K562 (cell line): ENCODE data around the gene TNFSF18. TPM values are rescaled to one million over a fixed set of nuclear protein-coding genes. Genes with fewer than 3 reads are reported as not detected.

Source experiments
- ATAC-seq: fragments of 200-7000 bp; cut with Tn5 transposase; 3 replicates; pipeline ENCODE4 v1.9.1; 2020; ENCODE audit warnings: moderate library complexity
- BruUV-seq: library from RNA; stranded (reverse); fragments of 400-500 nt; replicated peaks from 2 replicates; lab custom pipeline; 2021; lab: Mats Ljungman, UMichigan
- CTCF ChIA-PET: fragments of 300-600 bp; formaldehyde crosslinking; extraction: SDS; loops from one replicate; lab custom pipeline; 2021; ENCODE audit warnings: low intra/inter-chr PET ratio; lab: Yijun Ruan, JAX
- POLR2A ChIA-PET: fragments of 300-600, 350-650 bp; sonication (Branson Sonifier 250); formaldehyde crosslinking; extraction: SDS; loops from one replicate; lab custom pipeline; 2021; ENCODE audit warnings: antibody characterized with exemption, inconsistent platforms; lab: Yijun Ruan, JAX
- DNase-seq, 4 experiments: peaks; one replicate each; pipeline versions ENCODE4 v3.0.0 to v3.0.0-alpha.2; 2011 to 2018; ENCODE audit warnings: low spot score in 3 of 4, mixed read lengths in 3 of 4; ENCODE audit errors: extremely low read depth in 1 of 4
- FAIRE-seq: peaks from 2 replicates; lab custom pipeline; 2011; peaks lifted over from hg19 to GRCh38; lab: Jason Lieb, UNC
- H2AFZ ChIP-seq: 2 replicates; pipeline ENCODE4 v1.6.0; 2011; ENCODE audit warnings: low read depth, low read length, control low read depth, inconsistent platforms
- H3K27ac ChIP-seq: fragments of 200-600 bp; 3 replicates; pipeline ENCODE4 v1.8.0; 2011; ENCODE audit warnings: low read depth, mild to moderate bottlenecking, control low read depth, inconsistent platforms, low read length, moderate library complexity, mixed read lengths; ENCODE audit errors: extremely low read depth
- H3K27me3 ChIP-seq, 2 experiments: fragments of 300-600 bp in 1 of 2; 2 replicates in 1 of 2; 3 replicates in 1 of 2; pipeline versions ENCODE4 v1.6.0 to v1.8.0; 2011; ENCODE audit warnings: inconsistent platforms in 2 of 2, low read length in 2 of 2, mild to moderate bottlenecking in 1 of 2, mixed read lengths in 1 of 2, moderate library complexity in 1 of 2; ENCODE audit not compliant: control insufficient read depth in 2 of 2, insufficient read depth in 2 of 2
- H3K36me3 ChIP-seq: fragments of 300-600 bp; 3 replicates; pipeline ENCODE4 v1.8.0; 2011; ENCODE audit warnings: mild to moderate bottlenecking, low read length, inconsistent platforms; ENCODE audit not compliant: control insufficient read depth, insufficient read depth
- H3K4me1 ChIP-seq, 2 experiments: fragments of 200-600 bp in 1 of 2; replicated peaks in 1 of 2; 2 replicates in 1 of 2; 3 replicates in 1 of 2; pipeline versions ENCODE4 v1.5.1 to v1.8.0; 2011; ENCODE audit warnings: inconsistent platforms in 2 of 2, low read length in 2 of 2, mild to moderate bottlenecking in 1 of 2, mixed read lengths in 1 of 2, moderate library complexity in 1 of 2; ENCODE audit not compliant: control insufficient read depth in 2 of 2, insufficient read depth in 2 of 2
- H3K4me2 ChIP-seq: 2 replicates; pipeline ENCODE4 v1.6.1; 2011; ENCODE audit warnings: low read length, control low read depth, inconsistent platforms, mixed read lengths; ENCODE audit not compliant: insufficient read depth
- H3K4me3 ChIP-seq: fragments of 200-600 bp; sonication (generic), shearing (Covaris generic); 2 replicates; pipeline ENCODE4 v1.5.1; 2016; ENCODE audit warnings: control low read depth, inconsistent platforms
- H3K79me2 ChIP-seq: fragments of 200-600 bp; 3 replicates; pipeline ENCODE4 v1.8.0; 2011; ENCODE audit warnings: low read length, inconsistent platforms; ENCODE audit not compliant: control insufficient read depth, insufficient read depth
- H3K9ac ChIP-seq, 2 experiments: 2 replicates each; pipeline versions ENCODE4 v1.6.0 to v1.6.1; 2011; ENCODE audit warnings: low read depth in 2 of 2, low read length in 2 of 2, control low read depth in 1 of 2, inconsistent platforms in 1 of 2, mild to moderate bottlenecking in 1 of 2, mixed read lengths in 1 of 2; ENCODE audit not compliant: insufficient read depth in 1 of 2
- H3K9me1 ChIP-seq: one replicate; pipeline ENCODE4 v1.6.0; 2011; ENCODE audit warnings: inconsistent platforms, mild to moderate bottlenecking, low read length, moderate library complexity; ENCODE audit not compliant: control insufficient read depth, insufficient read depth
- H3K9me3 ChIP-seq: replicated peaks from 2 replicates; pipeline ENCODE4 v1.5.1; 2011; ENCODE audit warnings: low read depth, low read length, inconsistent platforms; ENCODE audit not compliant: control insufficient read depth, insufficient read depth
- H4K20me1 ChIP-seq: replicated peaks from 2 replicates; pipeline ENCODE4 v1.6.1; 2011; ENCODE audit warnings: low read length, inconsistent platforms, mixed read lengths; ENCODE audit not compliant: control insufficient read depth, insufficient read depth
- BRD4 ChIP-seq: fragments of 200-600 bp; sonication (generic); IDR thresholded peaks from 2 replicates; pipeline ENCODE4 v1.6.1; 2017; ENCODE audit warnings: inconsistent platforms
- HDAC8 ChIP-seq: fragments of 450-650 bp; IDR thresholded peaks from 2 replicates; pipeline ENCODE4 v1.6.1; 2016; ENCODE audit warnings: mild to moderate bottlenecking, missing genetic modification characterization, moderate library complexity, missing compliant biosample characterization
- NEUROD1 ChIP-seq: fragments of 150-350 bp; IDR thresholded peaks from 2 replicates; pipeline ENCODE4 v1.6.1; 2014; ENCODE audit warnings: borderline replicate concordance, low read length, low read depth; ENCODE audit not compliant: partially characterized antibody
- WGBS: fragments of 100-300 bp; shearing (Covaris generic); methylation state at CpG from one replicate; pipeline ENCODE4 v1.1.6; 2016; ENCODE audit warnings: low coverage, mixed read lengths; ENCODE audit not compliant: insufficient coverage; ENCODE audit errors: missing lambda C conversion rate; 5-methylcytosine and 5-hydroxymethylcytosine counted together
- in situ Hi-C: fragments of 300-500 bp; cut with MboI; formaldehyde crosslinking; loops from 4 replicates; pipeline ENCODE4 v1.15.0; 2018; ENCODE audit warnings: inconsistent platforms, mixed read lengths
- intact Hi-C: fragments of 100-400 bp; cut with micrococcal nuclease; formaldehyde crosslinking; loops from 2 replicates; pipeline ENCODE4 v1.14.2; 2022
- polyA plus RNA-seq, 8 experiments: library from polyadenylated mRNA; depleted of rRNA in 4 of 8; stranded (reverse) in 5 of 8; unstranded in 3 of 8; fragments of >200 nt; fragmentation: Nextera tagmentation in 2 of 8; fragmentation: Illumina TruSeq in 1 of 8; extraction: Ambion mirVana in 2 of 8; extraction: Trizol in 1 of 8; gene quantifications; 2 replicates each; pipeline versions ENCODE4 v1.2.1 to v1.2.3, GENCODE V29; 2011 to 2014; ENCODE audit warnings: inconsistent platforms in 1 of 8, missing spikeins in 1 of 8
- total RNA-seq, 7 experiments: library from RNA; depleted of rRNA in 6 of 7; stranded (reverse); fragments of >200 nt in 6 of 7; fragmentation: Illumina TruSeq in 2 of 7; extraction: Trizol in 2 of 7; gene quantifications; 2 replicates each; pipeline versions ENCODE4 v1.2.1 to v1.2.3, GENCODE V29; 2011 to 2021; ENCODE audit warnings: low replicate concordance in 1 of 7
- TF ChIP-seq, protein P1 (sequence below): fragments of 200-600 bp; sonication (generic); IDR thresholded peaks from one replicate; pipeline ENCODE4 v1.6.1; 2012; ENCODE audit warnings: mild to moderate bottlenecking, low read depth, low read length, inconsistent platforms
- TF ChIP-seq, protein P2 (sequence below): IDR thresholded peaks from 2 replicates; pipeline ENCODE4 v1.6.1; 2011; ENCODE audit warnings: borderline replicate concordance, low read depth, mild to moderate bottlenecking, moderate library complexity, low read length; ENCODE audit not compliant: insufficient read depth, poor library complexity, severe bottlenecking

TNFSF18 gene
- total and polyA plus RNA-seq, 9 of the 15 experiments (the other 6 are each of a cell fraction or from before 2014, with no cell fraction given), result not detected

DNA sequence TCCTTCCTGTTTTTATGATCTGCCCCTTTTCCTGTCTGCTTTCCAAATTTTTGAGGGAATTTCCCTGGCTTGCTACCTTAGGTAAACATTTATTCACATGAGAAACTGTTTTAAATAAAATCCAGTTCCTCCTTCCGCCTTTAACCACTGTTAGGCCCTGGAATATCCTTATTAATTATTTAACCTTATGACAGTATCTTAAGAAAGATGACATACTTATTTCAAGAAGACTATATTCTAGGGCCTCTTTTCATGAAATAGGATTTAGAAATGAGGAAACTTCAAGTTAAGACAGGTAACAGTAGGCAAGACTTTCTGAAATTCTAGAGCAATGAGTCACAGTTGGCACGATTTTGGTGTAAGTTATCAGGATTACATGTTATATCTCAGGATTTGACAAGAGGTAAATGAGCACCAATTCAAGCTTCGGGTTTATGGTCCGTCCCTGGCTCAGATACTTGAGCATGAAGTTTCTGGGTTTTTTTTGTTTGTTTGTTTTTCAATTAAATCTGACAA is 2.0 kb upstream of the TNFSF18 start:
- intact Hi-C loops (no loop called here), in situ Hi-C loops (no loop called here)
- DNase-seq (no peak), FAIRE-seq (no peak), ATAC-seq (no peak)
- Histone ChIP-seq H3K36me3 (no peaks in the 10 kb centered on the region), H3K9me1 (no peaks in the 10 kb centered on the region), H2AFZ (no peak overlapping the region), H3K79me2 (no peaks in the 10 kb centered on the region), H3K9me3 (no peaks in the 10 kb centered on the region), H4K20me1 (no peaks in the 10 kb centered on the region), H3K4me1 (no peaks in the 10 kb centered on the region), H3K27me3 (no peaks in the 10 kb centered on the region), H3K27ac (no peak overlapping the region), H3K9ac (no peak overlapping the region), H3K4me2 (no peak overlapping the region), H3K4me3 (no peak overlapping the region)
- POLR2A ChIA-PET, result no interaction called here
- CTCF ChIA-PET, result no interaction called here
- 1% methylated on average over 4 of the region's 4 CpGs for WGBS
- BruUV-seq, result no TSS peak
- TF ChIP-seq, protein P1, sequence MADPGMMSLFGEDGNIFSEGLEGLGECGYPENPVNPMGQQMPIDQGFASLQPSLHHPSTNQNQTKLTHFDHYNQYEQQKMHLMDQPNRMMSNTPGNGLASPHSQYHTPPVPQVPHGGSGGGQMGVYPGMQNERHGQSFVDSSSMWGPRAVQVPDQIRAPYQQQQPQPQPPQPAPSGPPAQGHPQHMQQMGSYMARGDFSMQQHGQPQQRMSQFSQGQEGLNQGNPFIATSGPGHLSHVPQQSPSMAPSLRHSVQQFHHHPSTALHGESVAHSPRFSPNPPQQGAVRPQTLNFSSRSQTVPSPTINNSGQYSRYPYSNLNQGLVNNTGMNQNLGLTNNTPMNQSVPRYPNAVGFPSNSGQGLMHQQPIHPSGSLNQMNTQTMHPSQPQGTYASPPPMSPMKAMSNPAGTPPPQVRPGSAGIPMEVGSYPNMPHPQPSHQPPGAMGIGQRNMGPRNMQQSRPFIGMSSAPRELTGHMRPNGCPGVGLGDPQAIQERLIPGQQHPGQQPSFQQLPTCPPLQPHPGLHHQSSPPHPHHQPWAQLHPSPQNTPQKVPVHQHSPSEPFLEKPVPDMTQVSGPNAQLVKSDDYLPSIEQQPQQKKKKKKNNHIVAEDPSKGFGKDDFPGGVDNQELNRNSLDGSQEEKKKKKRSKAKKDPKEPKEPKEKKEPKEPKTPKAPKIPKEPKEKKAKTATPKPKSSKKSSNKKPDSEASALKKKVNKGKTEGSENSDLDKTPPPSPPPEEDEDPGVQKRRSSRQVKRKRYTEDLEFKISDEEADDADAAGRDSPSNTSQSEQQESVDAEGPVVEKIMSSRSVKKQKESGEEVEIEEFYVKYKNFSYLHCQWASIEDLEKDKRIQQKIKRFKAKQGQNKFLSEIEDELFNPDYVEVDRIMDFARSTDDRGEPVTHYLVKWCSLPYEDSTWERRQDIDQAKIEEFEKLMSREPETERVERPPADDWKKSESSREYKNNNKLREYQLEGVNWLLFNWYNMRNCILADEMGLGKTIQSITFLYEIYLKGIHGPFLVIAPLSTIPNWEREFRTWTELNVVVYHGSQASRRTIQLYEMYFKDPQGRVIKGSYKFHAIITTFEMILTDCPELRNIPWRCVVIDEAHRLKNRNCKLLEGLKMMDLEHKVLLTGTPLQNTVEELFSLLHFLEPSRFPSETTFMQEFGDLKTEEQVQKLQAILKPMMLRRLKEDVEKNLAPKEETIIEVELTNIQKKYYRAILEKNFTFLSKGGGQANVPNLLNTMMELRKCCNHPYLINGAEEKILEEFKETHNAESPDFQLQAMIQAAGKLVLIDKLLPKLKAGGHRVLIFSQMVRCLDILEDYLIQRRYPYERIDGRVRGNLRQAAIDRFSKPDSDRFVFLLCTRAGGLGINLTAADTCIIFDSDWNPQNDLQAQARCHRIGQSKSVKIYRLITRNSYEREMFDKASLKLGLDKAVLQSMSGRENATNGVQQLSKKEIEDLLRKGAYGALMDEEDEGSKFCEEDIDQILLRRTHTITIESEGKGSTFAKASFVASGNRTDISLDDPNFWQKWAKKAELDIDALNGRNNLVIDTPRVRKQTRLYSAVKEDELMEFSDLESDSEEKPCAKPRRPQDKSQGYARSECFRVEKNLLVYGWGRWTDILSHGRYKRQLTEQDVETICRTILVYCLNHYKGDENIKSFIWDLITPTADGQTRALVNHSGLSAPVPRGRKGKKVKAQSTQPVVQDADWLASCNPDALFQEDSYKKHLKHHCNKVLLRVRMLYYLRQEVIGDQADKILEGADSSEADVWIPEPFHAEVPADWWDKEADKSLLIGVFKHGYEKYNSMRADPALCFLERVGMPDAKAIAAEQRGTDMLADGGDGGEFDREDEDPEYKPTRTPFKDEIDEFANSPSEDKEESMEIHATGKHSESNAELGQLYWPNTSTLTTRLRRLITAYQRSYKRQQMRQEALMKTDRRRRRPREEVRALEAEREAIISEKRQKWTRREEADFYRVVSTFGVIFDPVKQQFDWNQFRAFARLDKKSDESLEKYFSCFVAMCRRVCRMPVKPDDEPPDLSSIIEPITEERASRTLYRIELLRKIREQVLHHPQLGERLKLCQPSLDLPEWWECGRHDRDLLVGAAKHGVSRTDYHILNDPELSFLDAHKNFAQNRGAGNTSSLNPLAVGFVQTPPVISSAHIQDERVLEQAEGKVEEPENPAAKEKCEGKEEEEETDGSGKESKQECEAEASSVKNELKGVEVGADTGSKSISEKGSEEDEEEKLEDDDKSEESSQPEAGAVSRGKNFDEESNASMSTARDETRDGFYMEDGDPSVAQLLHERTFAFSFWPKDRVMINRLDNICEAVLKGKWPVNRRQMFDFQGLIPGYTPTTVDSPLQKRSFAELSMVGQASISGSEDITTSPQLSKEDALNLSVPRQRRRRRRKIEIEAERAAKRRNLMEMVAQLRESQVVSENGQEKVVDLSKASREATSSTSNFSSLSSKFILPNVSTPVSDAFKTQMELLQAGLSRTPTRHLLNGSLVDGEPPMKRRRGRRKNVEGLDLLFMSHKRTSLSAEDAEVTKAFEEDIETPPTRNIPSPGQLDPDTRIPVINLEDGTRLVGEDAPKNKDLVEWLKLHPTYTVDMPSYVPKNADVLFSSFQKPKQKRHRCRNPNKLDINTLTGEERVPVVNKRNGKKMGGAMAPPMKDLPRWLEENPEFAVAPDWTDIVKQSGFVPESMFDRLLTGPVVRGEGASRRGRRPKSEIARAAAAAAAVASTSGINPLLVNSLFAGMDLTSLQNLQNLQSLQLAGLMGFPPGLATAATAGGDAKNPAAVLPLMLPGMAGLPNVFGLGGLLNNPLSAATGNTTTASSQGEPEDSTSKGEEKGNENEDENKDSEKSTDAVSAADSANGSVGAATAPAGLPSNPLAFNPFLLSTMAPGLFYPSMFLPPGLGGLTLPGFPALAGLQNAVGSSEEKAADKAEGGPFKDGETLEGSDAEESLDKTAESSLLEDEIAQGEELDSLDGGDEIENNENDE, result no peak
- TF ChIP-seq NEUROD1, result no peak
- TF ChIP-seq, protein P2, sequence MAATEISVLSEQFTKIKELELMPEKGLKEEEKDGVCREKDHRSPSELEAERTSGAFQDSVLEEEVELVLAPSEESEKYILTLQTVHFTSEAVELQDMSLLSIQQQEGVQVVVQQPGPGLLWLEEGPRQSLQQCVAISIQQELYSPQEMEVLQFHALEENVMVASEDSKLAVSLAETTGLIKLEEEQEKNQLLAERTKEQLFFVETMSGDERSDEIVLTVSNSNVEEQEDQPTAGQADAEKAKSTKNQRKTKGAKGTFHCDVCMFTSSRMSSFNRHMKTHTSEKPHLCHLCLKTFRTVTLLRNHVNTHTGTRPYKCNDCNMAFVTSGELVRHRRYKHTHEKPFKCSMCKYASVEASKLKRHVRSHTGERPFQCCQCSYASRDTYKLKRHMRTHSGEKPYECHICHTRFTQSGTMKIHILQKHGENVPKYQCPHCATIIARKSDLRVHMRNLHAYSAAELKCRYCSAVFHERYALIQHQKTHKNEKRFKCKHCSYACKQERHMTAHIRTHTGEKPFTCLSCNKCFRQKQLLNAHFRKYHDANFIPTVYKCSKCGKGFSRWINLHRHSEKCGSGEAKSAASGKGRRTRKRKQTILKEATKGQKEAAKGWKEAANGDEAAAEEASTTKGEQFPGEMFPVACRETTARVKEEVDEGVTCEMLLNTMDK, result no peak
- no peak for TF ChIP-seq BRD4
- TF ChIP-seq HDAC8 (tag), result no peak
